ENCODE data around the gene VAMP1. TPM values are rescaled to one million over a fixed set of nuclear protein-coding genes. Genes with fewer than 3 reads are reported as not detected.
A peak's percentile ranks its signal among the peaks of the same experiment; 100 is the strongest.

Gene VAMP1
- total and polyA plus RNA-seq, 2 of the 13 experiments (the other 11 are each of a cell fraction or from before 2014, with no cell fraction given), result 2.5 to 7.4 TPM

DNA sequence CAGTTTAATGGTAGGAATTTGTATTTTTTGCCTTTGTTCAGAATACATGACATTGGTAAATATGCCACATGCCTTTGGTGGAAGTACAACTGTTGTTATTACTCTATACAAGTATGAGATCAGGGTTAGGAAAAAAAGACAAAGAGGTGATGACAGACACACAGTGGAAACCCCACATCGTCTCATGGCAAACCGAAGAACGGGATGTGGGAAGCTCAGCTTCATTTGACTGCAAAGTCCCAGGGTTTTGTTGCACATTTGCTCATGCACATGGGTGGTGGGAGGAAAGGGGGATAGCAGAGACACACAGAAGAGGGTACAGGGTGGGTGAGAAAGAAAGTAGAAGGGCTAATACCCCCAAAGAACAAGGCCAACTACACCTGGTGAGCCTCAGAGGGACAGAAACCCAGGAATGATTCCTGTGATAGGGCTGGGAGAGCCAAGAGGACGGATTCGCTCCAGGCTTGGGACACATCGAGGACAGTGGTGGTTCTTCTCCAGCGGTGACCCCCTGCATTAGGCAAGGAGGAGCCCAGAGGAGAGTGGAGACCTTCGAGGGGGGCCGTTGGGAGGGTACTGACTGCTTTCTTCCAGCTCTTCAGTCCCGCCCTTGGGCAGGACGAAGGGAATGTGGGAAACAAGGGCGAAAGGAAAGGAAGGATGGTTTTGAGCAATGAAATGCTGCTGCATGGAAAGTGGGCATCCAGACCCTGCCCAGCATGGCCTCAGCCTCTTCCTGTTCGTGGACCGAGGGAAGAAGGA lies 8.1 kb downstream of the VAMP1 start (continued):
- TF ChIP-seq, protein P1, sequence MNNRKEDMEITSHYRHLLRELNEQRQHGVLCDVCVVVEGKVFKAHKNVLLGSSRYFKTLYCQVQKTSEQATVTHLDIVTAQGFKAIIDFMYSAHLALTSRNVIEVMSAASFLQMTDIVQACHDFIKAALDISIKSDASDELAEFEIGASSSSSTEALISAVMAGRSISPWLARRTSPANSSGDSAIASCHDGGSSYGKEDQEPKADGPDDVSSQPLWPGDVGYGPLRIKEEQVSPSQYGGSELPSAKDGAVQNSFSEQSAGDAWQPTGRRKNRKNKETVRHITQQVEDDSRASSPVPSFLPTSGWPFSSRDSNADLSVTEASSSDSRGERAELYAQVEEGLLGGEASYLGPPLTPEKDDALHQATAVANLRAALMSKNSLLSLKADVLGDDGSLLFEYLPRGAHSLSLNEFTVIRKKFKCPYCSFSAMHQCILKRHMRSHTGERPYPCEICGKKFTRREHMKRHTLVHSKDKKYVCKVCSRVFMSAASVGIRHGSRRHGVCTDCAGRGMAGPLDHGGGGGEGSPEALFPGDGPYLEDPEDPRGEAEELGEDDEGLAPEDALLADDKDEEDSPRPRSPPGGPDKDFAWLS (CRISPR knock-in tag; IDR thresholded peaks at IDR 0.05; ENCODE audit: borderline replicate concordance), result no peak
- TF ChIP-seq SMARCC2 (IDR thresholded peaks at IDR 0.05) (no peak), RFXAP (CRISPR knock-in tag; IDR thresholded peaks at IDR 0.05; ENCODE audit: borderline replicate concordance) (no peak), ZBTB1 (CRISPR knock-in tag; IDR thresholded peaks at IDR 0.05; ENCODE audit: borderline replicate concordance) (no peak), MTA3 (CRISPR knock-in tag; IDR thresholded peaks at IDR 0.05) (no peak), PHF8 (CRISPR knock-in tag; IDR thresholded peaks at IDR 0.05) (no peak), ZFP62 (CRISPR knock-in tag; IDR thresholded peaks at IDR 0.05) (no peak)
- TF ChIP-seq, protein P2, sequence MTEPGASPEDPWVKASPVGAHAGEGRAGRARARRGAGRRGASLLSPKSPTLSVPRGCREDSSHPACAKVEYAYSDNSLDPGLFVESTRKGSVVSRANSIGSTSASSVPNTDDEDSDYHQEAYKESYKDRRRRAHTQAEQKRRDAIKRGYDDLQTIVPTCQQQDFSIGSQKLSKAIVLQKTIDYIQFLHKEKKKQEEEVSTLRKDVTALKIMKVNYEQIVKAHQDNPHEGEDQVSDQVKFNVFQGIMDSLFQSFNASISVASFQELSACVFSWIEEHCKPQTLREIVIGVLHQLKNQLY (CRISPR knock-in tag; IDR thresholded peaks at IDR 0.05), result no peak

DNA sequence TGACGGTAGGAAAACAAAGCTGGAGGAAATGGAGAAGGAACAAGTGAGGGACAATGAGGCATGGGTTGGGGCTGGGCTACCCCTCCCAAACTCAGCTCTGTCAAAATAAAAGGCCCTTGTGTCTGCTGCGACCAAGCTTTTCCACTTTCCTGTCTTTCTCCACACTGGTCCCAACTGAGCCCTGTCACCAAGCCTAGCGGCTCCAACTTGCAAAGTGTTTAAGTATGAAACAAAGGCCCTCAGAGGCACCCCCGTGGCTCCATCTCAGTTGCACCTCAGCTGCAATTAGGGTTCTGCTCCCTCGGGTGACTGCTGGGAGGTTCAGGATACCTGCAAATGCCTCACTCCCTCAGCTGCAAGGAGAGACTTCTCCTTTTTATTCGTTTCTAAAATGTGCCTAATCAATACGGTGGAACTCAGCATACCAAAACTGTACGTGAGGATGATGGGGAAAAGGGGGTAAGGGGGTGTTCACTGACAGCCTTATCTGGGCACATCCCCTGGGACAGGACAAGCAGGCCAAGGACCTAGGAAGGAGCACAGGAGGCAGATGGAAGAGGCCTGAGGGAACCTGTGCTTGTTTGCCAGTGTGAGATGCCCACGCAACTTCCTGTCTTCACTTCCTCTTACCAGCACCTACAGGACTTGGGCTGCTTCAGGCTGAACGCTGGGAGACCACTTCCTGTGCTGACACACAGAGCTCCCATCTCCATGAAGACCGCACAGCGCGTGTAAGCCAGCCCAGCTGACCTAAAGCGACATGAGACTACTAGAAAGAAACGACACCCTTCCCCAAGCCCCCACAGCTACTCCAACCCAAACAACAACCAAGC lies 8.9 kb downstream of the VAMP1 start:
- no TSS peak for BruUV-seq (replicated peaks)
- no peak for DNase-seq (ENCODE audit: low spot score)
- TF ChIP-seq POLR2G (IDR thresholded peaks at IDR 0.05; ENCODE audit: low read depth, low read length) (0 out of 2 replicates have a peak, but pooled peaks have one; percentile 2), ZNF326 (CRISPR knock-in tag; IDR thresholded peaks at IDR 0.05; ENCODE audit: borderline replicate concordance) (no peak)
- no peak for FAIRE-seq
- intact Hi-C loops (cut with micrococcal nuclease; ENCODE audit: unreplicated experiment), result loop anchor here (10.0 kb wide), 1 partner anchor 127 kb away; no protein-coding TSS in a partner anchor
- Histone ChIP-seq H3K4me3 (replicated peaks in 1 of 3; ENCODE audit: insufficient read depth in 1 of 3, low read depth in 2 of 3, low read length in 3 of 3) (no peak overlapping the region), H3K9ac (ENCODE audit: insufficient read depth, low read depth, low read length) (no peak overlapping the region), H3K27ac (ENCODE audit: extremely low read length, insufficient read depth, low read length) (no peak overlapping the region), H4K20me1 (ENCODE audit: insufficient read depth, low read length) (no peaks in the 10 kb centered on the region), H3K4me1 (ENCODE audit: insufficient read depth, low read length) (0 out of 2 replicates have a peak, but pooled peaks cover 5% of the 10 kb centered on the region), H3K9me3 (ENCODE audit: low read length) (no peaks in the 10 kb centered on the region), H2AFZ (ENCODE audit: low read length) (no peak overlapping the region), H3K4me2 (ENCODE audit: low read depth, low read length) (no peak overlapping the region), H3K27me3 (ENCODE audit: control insufficient read depth in 1 of 2, insufficient read depth in 2 of 2, low read length in 2 of 2) (no peaks in the 10 kb centered on the region), H3K79me2 (ENCODE audit: insufficient read depth, low read length) (no peaks in the 10 kb centered on the region), H3K36me3 (replicated peaks in 1 of 2; ENCODE audit: control insufficient read depth in 1 of 2, insufficient read depth in 2 of 2, low read length in 2 of 2) (peaks cover 20 to 54% of the 10 kb centered on the region in 2 experiments)
- POLR2A ChIA-PET, result interaction anchor here (1.1 to 2.9 kb wide), 3 partner anchors 9 to 72 kb away, joined by 3 to 12 read pairs (median 9); partner anchors contain the start of genes TAPBPL and VAMP1
- in situ Hi-C loops (cut with HindIII; ENCODE audit: extremely low pct_ligation_motif_present, low pct_unique_long_range_greater_than_20kb), result loop anchor here (5.0 to 25.0 kb wide), 2 partner anchors 39 to 399 kb away; no protein-coding TSS in a partner anchor
- no peak for ATAC-seq
- 93% methylated on average over 12 of the region's 15 CpGs for WGBS (ENCODE audit: low lambda C conversion rate)
- CTCF ChIA-PET (ENCODE audit: low intra/inter-chr PET ratio, low total read pairs), result no interaction called here
